ENCODE measurements around the gene DDX3X. TPM values are rescaled to one million over a fixed set of nuclear protein-coding genes. Genes with fewer than 3 reads are reported as not detected.

DDX3X gene
- total RNA-seq, 1 experiment from 2014 or later, result 338 TPM

DNA sequence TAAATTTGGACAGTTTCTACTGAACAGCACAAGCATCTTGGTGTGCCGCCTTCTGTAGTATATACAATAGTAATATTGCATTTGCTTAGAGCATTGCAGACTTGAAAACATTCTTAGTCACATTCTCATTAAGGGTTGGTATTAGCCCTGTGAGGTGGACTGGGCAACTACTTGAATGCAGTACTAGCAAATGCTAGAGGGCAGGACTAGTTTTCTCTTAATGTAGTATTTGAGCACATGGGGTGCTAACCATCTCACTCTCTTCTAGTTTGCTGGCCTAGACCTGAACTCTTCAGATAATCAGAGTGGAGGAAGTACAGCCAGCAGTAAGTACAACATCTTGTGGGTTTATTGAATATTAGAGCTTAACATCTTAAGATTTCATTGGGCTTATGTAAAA, 3.2 kb downstream of the DDX3X start:
- Histone ChIP-seq H4K20me1 (ENCODE audit: control insufficient read depth, insufficient read depth, insufficient read length) (no peaks in the 10 kb centered on the region), H3K27me3 (ENCODE audit: insufficient read depth, low read length) (no peaks in the 10 kb centered on the region), H3K23me2 (ENCODE audit: insufficient read length, low read depth, low read length, poor library complexity, severe bottlenecking) (peaks cover 10% of the 10 kb centered on the region), H3K4me1 (ENCODE audit: insufficient read depth, low read length) (no peaks in the 10 kb centered on the region; the same call in 1 of the 2 replicates), H3K56ac (ENCODE audit: insufficient read length, low read depth, low read length) (no peak overlapping the region), H3K4me2 (ENCODE audit: insufficient read depth, insufficient read length, low read length) (peak overlapping the region; percentile 78), H2BK20ac (ENCODE audit: low read depth, low read length, poor library complexity, severe bottlenecking) (no peak overlapping the region), H3K4ac (ENCODE audit: low read depth, low read length) (no peak overlapping the region), H3T11ph (ENCODE audit: low read length) (no peak overlapping the region), H2BK15ac (ENCODE audit: low read depth, low read length) (no peak overlapping the region), H2BK5ac (ENCODE audit: insufficient read length, low read length) (no peak overlapping the region), H3K9me3 (ENCODE audit: control insufficient read depth, low read depth, low read length) (no peaks in the 10 kb centered on the region), H2AK5ac (ENCODE audit: insufficient read length, low read length) (no peak overlapping the region), H3K79me2 (ENCODE audit: insufficient read depth, low read length) (peaks cover 57% of the 10 kb centered on the region), H3K18ac (ENCODE audit: insufficient read length, low read depth, low read length) (no peak overlapping the region), H3K79me1 (ENCODE audit: insufficient read depth, low read depth, low read length, poor library complexity, severe bottlenecking) (no peaks in the 10 kb centered on the region), H3K14ac (ENCODE audit: insufficient read depth, low read length) (no peak overlapping the region), H2AFZ (ENCODE audit: low read length) (no peak overlapping the region), H2BK12ac (ENCODE audit: insufficient read length, low read depth, low read length) (no peak overlapping the region), H2BK120ac (ENCODE audit: low read depth, low read length, poor library complexity, severe bottlenecking) (no peak overlapping the region), H3K27ac (ENCODE audit: insufficient read length, low read depth, low read length) (no peak overlapping the region), H4K8ac (replicated peaks; ENCODE audit: insufficient read length, low read depth, low read length) (no peak overlapping the region), H4K5ac (ENCODE audit: insufficient read length, low read depth, low read length) (no peak overlapping the region), H4K91ac (ENCODE audit: insufficient read length, low read depth, low read length) (no peak overlapping the region), H3K23ac (ENCODE audit: insufficient read length, low read depth, low read length) (no peak overlapping the region), H3K9ac (ENCODE audit: extremely low read depth, insufficient read length, low read length) (no peak overlapping the region)
- peaks cover 11 to 27% of the 10 kb centered on the region in 2 experiments; a peak in 3 of 4 replicates for H3K4me1 Mint-ChIP-seq
- peaks cover 54 to 60% of the 10 kb centered on the region in 2 experiments for H3K9me3 Mint-ChIP-seq
- DNase-seq, result no peak
- H3K36me3 Mint-ChIP-seq (ENCODE audit: insufficient read depth in 1 of 3, low read depth in 3 of 3), result peaks cover 42 to 77% (median 73%) of the 10 kb centered on the region in 3 experiments
- no peak overlapping the region for H3K27ac Mint-ChIP-seq
- WGBS (ENCODE audit: extremely low coverage, insufficient read length, low lambda C conversion rate), result no CpG with 5 or more reads among the region's 1 CpG
- H3K27me3 Mint-ChIP-seq (ENCODE audit: low read depth), result no peaks in the 10 kb centered on the region; the same call in 1 of the 2 replicates
- TF ChIP-seq, protein P1, sequence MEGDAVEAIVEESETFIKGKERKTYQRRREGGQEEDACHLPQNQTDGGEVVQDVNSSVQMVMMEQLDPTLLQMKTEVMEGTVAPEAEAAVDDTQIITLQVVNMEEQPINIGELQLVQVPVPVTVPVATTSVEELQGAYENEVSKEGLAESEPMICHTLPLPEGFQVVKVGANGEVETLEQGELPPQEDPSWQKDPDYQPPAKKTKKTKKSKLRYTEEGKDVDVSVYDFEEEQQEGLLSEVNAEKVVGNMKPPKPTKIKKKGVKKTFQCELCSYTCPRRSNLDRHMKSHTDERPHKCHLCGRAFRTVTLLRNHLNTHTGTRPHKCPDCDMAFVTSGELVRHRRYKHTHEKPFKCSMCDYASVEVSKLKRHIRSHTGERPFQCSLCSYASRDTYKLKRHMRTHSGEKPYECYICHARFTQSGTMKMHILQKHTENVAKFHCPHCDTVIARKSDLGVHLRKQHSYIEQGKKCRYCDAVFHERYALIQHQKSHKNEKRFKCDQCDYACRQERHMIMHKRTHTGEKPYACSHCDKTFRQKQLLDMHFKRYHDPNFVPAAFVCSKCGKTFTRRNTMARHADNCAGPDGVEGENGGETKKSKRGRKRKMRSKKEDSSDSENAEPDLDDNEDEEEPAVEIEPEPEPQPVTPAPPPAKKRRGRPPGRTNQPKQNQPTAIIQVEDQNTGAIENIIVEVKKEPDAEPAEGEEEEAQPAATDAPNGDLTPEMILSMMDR (conservative IDR thresholded peaks at IDR 0.05), result no peak
- peak overlapping the region; percentile 92 to 93 for H3K4me3 Mint-ChIP-seq
